Adrenal gland (tissue), 12 donors: ENCODE measurements around the gene PARD3B. TPM values are rescaled to one million over a fixed set of nuclear protein-coding genes. Genes with fewer than 3 reads are reported as not detected.

Source experiments
- DNase-seq, 7 donors: peaks; one replicate each; pipeline ENCODE4 v3.0.0-alpha.2; 2019 to 2020
- H3K27ac ChIP-seq, 5 donors: fragments of 200-600 bp; sonication (generic) in 4 of 5; 1 replicate in 3 of 5; 2 replicates in 2 of 5; pipeline versions ENCODE4 v1.5.1 to v1.8.0; 2016 to 2020; ENCODE audit warnings: mild to moderate bottlenecking in 1 of 5
- H3K27me3 ChIP-seq: fragments of 200-600 bp; 2 replicates; pipeline ENCODE4 v1.8.0; 2021
- H3K36me3 ChIP-seq, 2 donors: fragments of 200-600 bp; replicated peaks in 1 of 2; 1 replicate in 1 of 2; 2 replicates in 1 of 2; pipeline versions ENCODE4 v1.5.1 to v1.8.0; 2018 to 2022
- H3K4me1 ChIP-seq, 2 donors: fragments of 200-600 bp; replicated peaks in 1 of 2; 1 replicate in 1 of 2; 2 replicates in 1 of 2; pipeline versions ENCODE4 v1.5.1 to v1.8.0; 2018 to 2021
- H3K4me3 ChIP-seq, 4 donors: fragments of 200-600 bp; sonication (generic) in 3 of 4; one replicate each; pipeline ENCODE4 v1.5.1; 2016 to 2018
- H3K9me3 ChIP-seq, 3 donors: fragments of 200-600 bp; sonication (generic) in 1 of 3; replicated peaks in 1 of 3; 1 replicate in 2 of 3; 2 replicates in 1 of 3; pipeline versions ENCODE4 v1.5.1 to v1.8.0; 2016 to 2021
- CTCF ChIP-seq, 6 experiments: fragments of 450-650 bp in 4 of 6; fragments of 200-600 bp in 2 of 6; sonication (generic) in 1 of 6; IDR thresholded peaks; 1 replicate in 5 of 6; 2 replicates in 1 of 6; pipeline versions ENCODE4 v1.5.1 to v1.8.0; 2016 to 2021; ENCODE audit warnings: antibody characterized with exemption in 6 of 6, mild to moderate bottlenecking in 2 of 6, moderate library complexity in 1 of 6
- POLR2A ChIP-seq, 2 donors: fragments of 450-650 bp; IDR thresholded peaks; one replicate each; pipeline ENCODE4 v1.6.1; 2017; ENCODE audit warnings: antibody characterized with exemption in 2 of 2, mild to moderate bottlenecking in 2 of 2, moderate library complexity in 1 of 2
- WGBS, 4 donors: extraction: QIAGEN DNeasy Blood & Tissue Kit in 2 of 4; methylation state at CpG; one replicate each; pipeline versions ENCODE4 v1.1.5 to v1.1.7; 2013 to 2017; 5-methylcytosine and 5-hydroxymethylcytosine counted together
- intact Hi-C, 2 donors: fragments of 100-400 bp; cut with DNase I; formaldehyde crosslinking; loops; one replicate each; pipeline versions ENCODE4 v1.14.1 to v1.15.0; 2022 to 2023
- polyA plus RNA-seq, 3 donors: library from polyadenylated mRNA; stranded (reverse); fragments of 200-250 nt in 2 of 3; fragments of 350-450 nt in 1 of 3; fragmentation: Illumina TruSeq in 1 of 3; extraction: RNeasy Lipid Tissue Mini Kit (QIAGEN cat#74804) in 1 of 3; gene quantifications; one replicate each; pipeline ENCODE4 v1.2.3, GENCODE V29; 2013 to 2014
- total RNA-seq, 9 donors: library from RNA; depleted of rRNA in 4 of 9; stranded (reverse); fragments of >200 nt in 4 of 9; fragments of 120-200 nt in 1 of 9; fragmentation: NEBNext Ultra II Directional in 1 of 9; extraction: Animal tissue kit (Norgen Biotek cat#: 25700) in 1 of 9; gene quantifications; one replicate each; pipeline versions ENCODE4 v1.1.0 to v1.2.4, GENCODE V29; 2013 to 2023
- donor health status: healthy with polysubstance abuse.
- donor health status: Bipolar disorder and iron deficiency.
- donor health status: DM: yes; HTN: yes; CAD: no.
- donor health status: DM: no; HTN: no; CAD: no.
- donor health status: DM: no; HTN: no; CAD: no.
- donor health status: DM: yes; HTN: yes; CAD: no.

Gene PARD3B
- total and polyA plus RNA-seq, 12 donors: 1.9 to 20.4 (median 9.5) TPM

- H3K9me3 ChIP-seq: no peaks in the 10 kb centered on the region
- no peak for TF ChIP-seq CTCF (IDR thresholded peaks at IDR 0.05)
- no peak for TF ChIP-seq POLR2A (IDR thresholded peaks at IDR 0.05)
- no peak overlapping the region for H3K27ac ChIP-seq
- no peaks in the 10 kb centered on the region for H3K27me3 ChIP-seq
- intact Hi-C loops: no loop called here
- H3K4me1 ChIP-seq: peaks cover 0 to 2% of the 10 kb centered on the region in 2 donors
- DNase-seq: no peak
- H3K4me3 ChIP-seq: no peak overlapping the region
- H3K36me3 ChIP-seq: no peaks in the 10 kb centered on the region
These were observed 226.4 kb downstream of the PARD3B start for GRCh38 chr2:204771721-204772120.

- Histone ChIP-seq H3K27ac (no peak overlapping the region), H3K4me3 (no peak overlapping the region), H3K27me3 (no peaks in the 10 kb centered on the region), H3K36me3 (no peaks in the 10 kb centered on the region), H3K9me3 (no peaks in the 10 kb centered on the region), H3K4me1 (peaks cover 0 to 6% of the 10 kb centered on the region in 2 donors)
- 88 to 100% (median 92%) methylated on average over 1 of the region's 1 CpG for WGBS, 4 donors
- intact Hi-C loops: no loop called here
- DNase-seq: no peak
- TF ChIP-seq CTCF (IDR thresholded peaks at IDR 0.05) (no peak), POLR2A (IDR thresholded peaks at IDR 0.05) (no peak)
These were observed 227.3 kb downstream of the PARD3B start for GRCh38 chr2:204772546-204772945.

GRCh38 chr2:204775766-204776165, 230.5 kb downstream of the PARD3B start:
- TF ChIP-seq CTCF (IDR thresholded peaks at IDR 0.05): no peak
- TF ChIP-seq POLR2A (IDR thresholded peaks at IDR 0.05): no peak

GRCh38 chr2:204776781-204777559, 231.7 kb downstream of the PARD3B start:
- Histone ChIP-seq H3K4me1 (peaks cover 0 to 6% of the 10 kb centered on the region in 2 donors), H3K27me3 (no peaks in the 10 kb centered on the region), H3K27ac (no peak overlapping the region), H3K4me3 (no peak overlapping the region), H3K9me3 (no peaks in the 10 kb centered on the region), H3K36me3 (no peaks in the 10 kb centered on the region)
- intact Hi-C loops: no loop called here
- no peak for DNase-seq
- no peak for TF ChIP-seq CTCF (IDR thresholded peaks at IDR 0.05)
- TF ChIP-seq POLR2A (IDR thresholded peaks at IDR 0.05): no peak
- whole genome bisulfite sequencing, 4 donors: 71 to 83% (median 75%) methylated on average over 1 of the region's 1 CpG

More at GRCh38 chr2:204775766-204776165, 230.5 kb downstream of the PARD3B start:
- Histone ChIP-seq H3K4me1 (peaks cover 0 to 6% of the 10 kb centered on the region in 2 donors), H3K4me3 (no peak overlapping the region), H3K36me3 (no peaks in the 10 kb centered on the region), H3K27me3 (no peaks in the 10 kb centered on the region), H3K9me3 (no peaks in the 10 kb centered on the region), H3K27ac (no peak overlapping the region)
- intact Hi-C loops: no loop called here
- DNase-seq: no peak
